LNCaP clone FGC (cell line): ENCODE measurements around the gene CLPTM1L.

Source experiments
- DNase-seq: peaks from one replicate; pipeline ENCODE4 v3.0.0-alpha.2; 2011; ENCODE audit warnings: low read depth
- H3K4me3 ChIP-seq: 2 replicates; pipeline ENCODE4 v1.5.1; 2011; ENCODE audit warnings: mild to moderate bottlenecking, low read depth, low read length, control low read depth
- CTCF ChIP-seq: IDR thresholded peaks from 2 replicates; pipeline ENCODE4 v1.5.1; 2012; ENCODE audit warnings: mild to moderate bottlenecking; ENCODE audit not compliant: control insufficient read depth, insufficient read depth; ENCODE audit errors: extremely low read depth

CLPTM1L gene

GRCh38 chr5:1310118-1310517, 34.8 kb downstream of the CLPTM1L start:
- no peak for DNase-seq
- no peak for TF ChIP-seq CTCF
- H3K4me3 ChIP-seq, result no peak overlapping the region

- no peak for TF ChIP-seq CTCF
- no peak for DNase-seq
- H3K4me3 ChIP-seq, result no peak overlapping the region
Measured at GRCh38 chr5:1304033-1304432, 40.9 kb downstream of the CLPTM1L start.

GRCh38 chr5:1302258-1302657, 42.6 kb downstream of the CLPTM1L start:
- no peak for TF ChIP-seq CTCF
- DNase-seq, result no peak
- H3K4me3 ChIP-seq, result no peak overlapping the region

GRCh38 chr5:1300581-1301083, 44.3 kb downstream of the CLPTM1L start:
- no peak for TF ChIP-seq CTCF
- DNase-seq, result no peak
- H3K4me3 ChIP-seq, result no peak overlapping the region

GRCh38 chr5:1299961-1300360, 44.9 kb downstream of the CLPTM1L start:
- DNase-seq, result no peak
- no peak overlapping the region for H3K4me3 ChIP-seq
- no peak for TF ChIP-seq CTCF

GRCh38 chr5:1299511-1299850, 45.4 kb downstream of the CLPTM1L start:
- H3K4me3 ChIP-seq, result no peak overlapping the region
- no peak for DNase-seq
- no peak for TF ChIP-seq CTCF

- no peak overlapping the region for H3K4me3 ChIP-seq
- no peak for TF ChIP-seq CTCF
- DNase-seq, result no peak
Measured at GRCh38 chr5:1298723-1299510, 46.0 kb downstream of the CLPTM1L start.
